GM12801 (cell line): ENCODE measurements around the gene SLC16A12.

Experiments used
- TF ChIP-seq, protein P1 (sequence below): IDR thresholded peaks from one replicate; pipeline ENCODE4 v1.5.1; 2011; ENCODE audit warnings: control low read depth; ENCODE audit not compliant: insufficient read length; ENCODE audit errors: extremely low read depth

Gene SLC16A12

DNA sequence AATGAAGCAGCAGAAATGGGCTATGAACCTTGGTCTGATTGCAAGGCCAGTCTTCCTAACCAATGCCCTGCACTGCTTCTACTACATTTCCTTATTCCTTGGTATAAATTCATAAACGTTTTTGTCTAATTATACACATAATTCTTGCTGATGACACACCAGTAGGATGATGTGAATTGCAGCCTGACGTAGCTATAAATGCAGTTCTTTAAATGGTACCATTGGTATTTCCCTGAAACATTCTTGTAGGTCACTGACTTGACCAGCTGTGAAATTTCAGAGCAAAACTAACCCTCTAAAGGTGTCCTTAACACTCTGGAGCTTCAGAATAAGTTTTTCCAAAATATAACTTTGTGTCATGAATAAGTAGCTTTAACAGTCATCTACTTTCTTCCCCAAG lies 70.2 kb downstream of the SLC16A12 start:
- TF ChIP-seq, protein P1, sequence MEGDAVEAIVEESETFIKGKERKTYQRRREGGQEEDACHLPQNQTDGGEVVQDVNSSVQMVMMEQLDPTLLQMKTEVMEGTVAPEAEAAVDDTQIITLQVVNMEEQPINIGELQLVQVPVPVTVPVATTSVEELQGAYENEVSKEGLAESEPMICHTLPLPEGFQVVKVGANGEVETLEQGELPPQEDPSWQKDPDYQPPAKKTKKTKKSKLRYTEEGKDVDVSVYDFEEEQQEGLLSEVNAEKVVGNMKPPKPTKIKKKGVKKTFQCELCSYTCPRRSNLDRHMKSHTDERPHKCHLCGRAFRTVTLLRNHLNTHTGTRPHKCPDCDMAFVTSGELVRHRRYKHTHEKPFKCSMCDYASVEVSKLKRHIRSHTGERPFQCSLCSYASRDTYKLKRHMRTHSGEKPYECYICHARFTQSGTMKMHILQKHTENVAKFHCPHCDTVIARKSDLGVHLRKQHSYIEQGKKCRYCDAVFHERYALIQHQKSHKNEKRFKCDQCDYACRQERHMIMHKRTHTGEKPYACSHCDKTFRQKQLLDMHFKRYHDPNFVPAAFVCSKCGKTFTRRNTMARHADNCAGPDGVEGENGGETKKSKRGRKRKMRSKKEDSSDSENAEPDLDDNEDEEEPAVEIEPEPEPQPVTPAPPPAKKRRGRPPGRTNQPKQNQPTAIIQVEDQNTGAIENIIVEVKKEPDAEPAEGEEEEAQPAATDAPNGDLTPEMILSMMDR = no peak

DNA sequence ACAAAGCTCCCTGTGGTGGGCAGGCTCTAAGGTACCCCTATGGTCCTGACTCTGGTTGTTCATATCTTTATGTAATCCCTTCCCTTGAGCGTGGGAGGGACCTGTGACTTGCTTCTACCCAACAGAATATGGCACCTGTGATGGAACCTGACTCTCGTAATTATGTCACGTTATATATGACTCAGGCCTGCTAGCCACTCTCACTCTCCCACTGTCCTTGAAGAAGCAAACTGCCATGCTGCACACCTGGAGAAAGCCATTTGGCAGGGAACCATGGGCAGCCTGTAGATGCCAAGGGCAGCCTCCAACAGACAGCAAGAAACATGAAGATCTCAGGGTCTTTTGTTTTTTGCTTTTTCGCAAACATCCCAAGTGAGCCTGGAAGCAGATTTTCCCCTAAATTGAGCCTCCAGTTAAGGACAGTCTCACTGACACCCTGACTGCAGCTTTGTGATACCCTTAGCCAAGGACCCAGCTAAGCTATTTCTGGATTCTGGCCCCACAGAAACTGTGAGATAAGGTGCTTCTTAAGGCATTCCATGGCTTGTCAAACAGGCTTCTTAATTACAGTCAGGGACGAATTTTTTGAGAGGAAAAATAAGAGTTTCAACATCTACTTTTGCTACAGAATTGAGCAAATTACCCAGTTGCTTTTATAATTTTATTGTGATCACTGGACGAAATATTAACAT lies 71.4 kb downstream of the SLC16A12 start:
- TF ChIP-seq, protein P1 = no peak

DNA sequence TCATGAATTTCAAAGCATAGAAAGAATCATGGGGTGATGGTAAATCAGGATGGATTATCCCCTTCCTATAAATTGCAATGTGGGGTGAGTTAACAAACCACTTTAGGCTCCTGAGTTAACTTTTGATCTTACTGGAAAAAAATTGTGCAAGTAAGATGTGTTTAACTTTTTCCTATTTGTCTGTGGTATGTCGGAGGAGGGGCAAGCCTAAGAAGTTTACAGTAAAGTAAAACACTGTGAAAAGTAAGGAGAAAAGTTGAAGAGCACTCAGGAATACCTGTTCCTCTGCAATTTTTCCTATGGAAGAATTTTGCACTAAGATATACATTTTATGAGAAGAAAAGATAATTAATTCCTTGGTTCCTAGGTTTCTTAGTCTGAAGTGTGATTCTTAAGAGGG lies 76.6 kb downstream of the SLC16A12 start:
- TF ChIP-seq, protein P1 = no peak

DNA sequence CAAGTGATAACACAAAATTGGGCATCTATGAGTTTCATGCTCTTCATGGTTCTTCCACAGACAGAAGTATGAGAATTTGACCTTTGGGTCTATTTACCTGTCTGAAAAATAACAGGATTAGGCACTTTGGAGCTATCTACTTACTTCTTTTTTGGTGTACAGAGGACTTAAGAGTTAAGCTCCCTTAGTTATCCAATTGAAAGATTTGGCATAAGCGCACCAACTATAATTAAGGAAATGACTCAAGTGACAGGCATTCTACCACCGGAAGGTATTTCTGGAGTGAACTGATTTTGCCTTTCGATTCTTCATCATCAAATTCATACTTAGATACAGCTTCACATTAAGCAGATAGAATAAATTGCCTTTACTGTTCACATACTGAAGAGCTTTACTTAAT lies 77.1 kb downstream of the SLC16A12 start:
- TF ChIP-seq, protein P1 = no peak

DNA sequence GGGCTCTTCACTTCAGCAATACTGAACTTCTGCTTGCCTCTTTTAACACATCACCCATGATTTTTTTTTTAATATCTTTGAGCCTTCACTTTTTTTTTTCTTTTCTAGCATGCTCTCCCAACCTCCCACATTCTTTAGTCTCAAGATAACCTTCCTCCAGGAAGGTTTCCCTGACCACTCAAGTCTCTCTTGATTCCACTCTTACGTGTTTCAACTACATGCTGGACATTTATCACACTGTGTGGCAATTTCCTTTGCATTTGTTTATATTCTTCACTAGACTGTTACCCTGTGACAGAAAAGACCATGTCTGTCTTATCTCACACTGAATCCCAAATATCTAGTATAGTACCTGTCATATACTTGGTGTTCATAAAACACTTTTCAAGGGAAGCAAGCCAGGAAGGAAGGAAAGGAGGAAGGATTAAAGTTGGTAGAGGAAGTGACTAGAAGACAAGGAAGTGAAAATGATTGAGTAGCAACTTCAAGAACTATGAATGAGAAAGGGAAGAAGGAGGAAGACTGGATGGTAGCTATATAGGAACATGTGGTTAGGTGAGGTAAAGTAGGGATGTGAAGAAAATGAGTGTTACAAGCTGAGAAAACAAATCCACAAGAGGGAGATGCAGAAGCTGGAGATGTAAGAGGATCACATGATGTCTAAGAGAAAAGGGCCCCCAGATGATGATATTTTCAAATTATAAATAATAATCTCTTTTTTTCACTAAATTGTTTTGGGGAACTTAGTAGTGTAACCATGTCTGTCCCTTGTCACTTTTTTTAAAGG lies 80.6 kb downstream of the SLC16A12 start:
- TF ChIP-seq, protein P1 = no peak

DNA sequence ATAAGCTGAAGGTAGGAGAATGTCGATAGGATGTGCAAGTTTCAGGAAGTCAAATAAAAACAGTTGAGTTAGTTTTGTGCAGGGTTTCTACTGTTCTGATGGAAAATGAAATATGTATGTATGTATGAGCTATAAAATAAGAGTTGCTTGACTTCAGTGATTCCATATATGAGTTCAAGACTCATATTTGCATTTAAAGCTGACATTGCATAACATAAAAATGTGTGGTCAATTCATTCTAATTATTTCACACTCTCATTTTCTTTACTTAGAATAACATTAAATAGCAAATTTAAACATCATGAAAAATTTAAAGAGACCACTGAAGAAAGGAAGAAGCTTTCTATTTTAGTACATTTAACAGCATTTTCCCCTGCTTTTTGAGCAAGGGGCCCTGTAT lies 83.2 kb downstream of the SLC16A12 start:
- TF ChIP-seq, protein P1 = no peak

DNA sequence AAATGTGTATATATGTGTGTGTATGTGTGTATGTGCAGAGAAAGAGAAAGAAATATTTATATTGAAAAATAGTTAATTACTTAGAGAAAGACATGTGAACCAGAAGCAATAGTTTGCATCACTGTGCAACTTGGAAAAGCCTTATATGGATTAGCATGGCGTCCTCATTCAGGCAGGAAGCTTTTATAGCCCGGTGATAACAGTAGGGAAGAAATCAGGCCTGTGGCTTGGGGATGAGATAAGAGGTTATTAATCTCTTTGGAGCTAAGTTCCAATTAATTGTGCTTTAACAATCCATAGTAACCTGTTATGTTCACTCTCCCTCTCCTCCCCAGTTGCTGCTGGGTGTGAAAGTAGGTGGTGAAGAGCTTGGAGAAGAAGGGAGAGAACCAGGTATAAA lies 84.5 kb downstream of the SLC16A12 start:
- TF ChIP-seq, protein P1 = no peak
